ENCODE data around the gene OTOG. TPM values are rescaled to one million over a fixed set of nuclear protein-coding genes. Genes with fewer than 3 reads are reported as not detected.

The OTOG gene
- total RNA-seq, 1 experiment from 2014 or later: 0.35 TPM

DNA sequence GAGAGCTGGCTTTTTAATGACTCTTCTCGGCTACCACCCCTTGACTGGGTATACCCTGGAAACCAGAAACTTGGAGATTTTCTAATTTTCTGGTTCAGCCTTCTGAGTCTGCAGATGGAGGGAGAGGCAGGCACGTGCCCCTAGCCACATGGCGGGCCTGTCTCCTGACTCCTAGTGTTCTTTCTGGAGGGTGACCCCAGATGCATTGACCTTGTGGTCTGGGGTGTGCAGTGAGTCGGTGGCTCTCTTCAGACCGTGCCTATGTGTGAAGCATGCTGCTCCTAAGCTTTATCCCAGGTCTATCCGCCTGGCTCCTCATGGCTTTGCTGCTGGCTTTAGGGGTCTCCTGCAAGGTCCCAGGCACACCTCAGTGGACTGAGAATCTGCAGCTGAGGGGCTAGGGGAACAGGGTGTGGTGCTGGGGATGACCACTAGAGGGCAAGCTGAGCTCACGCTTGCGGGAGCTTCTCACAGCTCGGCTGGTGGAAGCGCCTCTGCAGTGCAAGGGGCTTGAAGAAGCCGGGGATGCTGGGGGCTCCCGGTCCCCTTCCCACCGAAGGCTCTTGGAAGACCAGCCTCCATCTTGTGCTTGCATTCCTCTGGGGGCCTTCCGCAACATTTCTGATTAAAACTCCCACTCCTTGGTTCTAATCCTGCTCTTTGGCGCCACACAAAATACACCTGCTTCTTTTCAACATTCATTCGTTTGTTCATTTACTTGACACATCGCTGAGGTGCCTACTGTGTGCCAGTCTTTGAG lies 51.8 kb downstream of the OTOG start:
- H2BK5ac ChIP-seq (ENCODE audit: insufficient read length, low read length): no peak overlapping the region
- no peak overlapping the region for H2BK20ac ChIP-seq (ENCODE audit: low read depth, low read length, poor library complexity, severe bottlenecking)
- peaks cover 0 to 2% (median 0%) of the 10 kb centered on the region in 3 experiments; a peak in 2 of 7 replicates for H3K36me3 Mint-ChIP-seq (ENCODE audit: insufficient read depth in 1 of 3, low read depth in 3 of 3)
- no peak overlapping the region for H3K4me2 ChIP-seq (ENCODE audit: insufficient read depth, insufficient read length, low read length)
- peaks cover 2% of the 10 kb centered on the region for H4K20me1 ChIP-seq (ENCODE audit: control insufficient read depth, insufficient read depth, insufficient read length)
- H3K23me2 ChIP-seq (ENCODE audit: insufficient read length, low read depth, low read length, poor library complexity, severe bottlenecking): no peaks in the 10 kb centered on the region
- H2AK5ac ChIP-seq (ENCODE audit: insufficient read length, low read length): no peak overlapping the region
- H3K56ac ChIP-seq (ENCODE audit: insufficient read length, low read depth, low read length): no peak overlapping the region
- no peak overlapping the region for H2AFZ ChIP-seq (ENCODE audit: low read length)
- no peak overlapping the region for H4K91ac ChIP-seq (ENCODE audit: insufficient read length, low read depth, low read length)
- no peak overlapping the region for H3K27ac Mint-ChIP-seq
- H3K4me1 Mint-ChIP-seq: peaks cover 10 to 29% of the 10 kb centered on the region in 2 experiments
- no peak overlapping the region for H2BK120ac ChIP-seq (ENCODE audit: low read depth, low read length, poor library complexity, severe bottlenecking)
- H3T11ph ChIP-seq (ENCODE audit: low read length): no peak overlapping the region
- H2BK12ac ChIP-seq (ENCODE audit: insufficient read length, low read depth, low read length): no peak overlapping the region
- H3K4me3 Mint-ChIP-seq: no peak overlapping the region
- peak; percentile 85 for DNase-seq
- TF ChIP-seq, protein P1, sequence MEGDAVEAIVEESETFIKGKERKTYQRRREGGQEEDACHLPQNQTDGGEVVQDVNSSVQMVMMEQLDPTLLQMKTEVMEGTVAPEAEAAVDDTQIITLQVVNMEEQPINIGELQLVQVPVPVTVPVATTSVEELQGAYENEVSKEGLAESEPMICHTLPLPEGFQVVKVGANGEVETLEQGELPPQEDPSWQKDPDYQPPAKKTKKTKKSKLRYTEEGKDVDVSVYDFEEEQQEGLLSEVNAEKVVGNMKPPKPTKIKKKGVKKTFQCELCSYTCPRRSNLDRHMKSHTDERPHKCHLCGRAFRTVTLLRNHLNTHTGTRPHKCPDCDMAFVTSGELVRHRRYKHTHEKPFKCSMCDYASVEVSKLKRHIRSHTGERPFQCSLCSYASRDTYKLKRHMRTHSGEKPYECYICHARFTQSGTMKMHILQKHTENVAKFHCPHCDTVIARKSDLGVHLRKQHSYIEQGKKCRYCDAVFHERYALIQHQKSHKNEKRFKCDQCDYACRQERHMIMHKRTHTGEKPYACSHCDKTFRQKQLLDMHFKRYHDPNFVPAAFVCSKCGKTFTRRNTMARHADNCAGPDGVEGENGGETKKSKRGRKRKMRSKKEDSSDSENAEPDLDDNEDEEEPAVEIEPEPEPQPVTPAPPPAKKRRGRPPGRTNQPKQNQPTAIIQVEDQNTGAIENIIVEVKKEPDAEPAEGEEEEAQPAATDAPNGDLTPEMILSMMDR (conservative IDR thresholded peaks at IDR 0.05): peak; percentile 94
- H3K4ac ChIP-seq (ENCODE audit: low read depth, low read length): no peak overlapping the region
- no peak overlapping the region for H3K27ac ChIP-seq (ENCODE audit: insufficient read length, low read depth, low read length)
- no peaks in the 10 kb centered on the region for H3K4me1 ChIP-seq (ENCODE audit: insufficient read depth, low read length)
- peaks cover 3 to 5% of the 10 kb centered on the region in 2 experiments; a peak in 3 of 5 replicates for H3K9me3 Mint-ChIP-seq
- no peak overlapping the region for H4K8ac ChIP-seq (replicated peaks; ENCODE audit: insufficient read length, low read depth, low read length)
- H3K27me3 Mint-ChIP-seq (ENCODE audit: low read depth): peaks cover 55% of the 10 kb centered on the region
- no peaks in the 10 kb centered on the region for H3K27me3 ChIP-seq (ENCODE audit: insufficient read depth, low read length)
- H4K5ac ChIP-seq (ENCODE audit: insufficient read length, low read depth, low read length): no peak overlapping the region
- WGBS (ENCODE audit: extremely low coverage, insufficient read length, low lambda C conversion rate): no CpG with 5 or more reads among the region's 17 CpGs
- no peak overlapping the region for H2BK15ac ChIP-seq (ENCODE audit: low read depth, low read length)
- H3K79me2 ChIP-seq (ENCODE audit: insufficient read depth, low read length): no peaks in the 10 kb centered on the region
- H3K79me1 ChIP-seq (ENCODE audit: insufficient read depth, low read depth, low read length, poor library complexity, severe bottlenecking): no peaks in the 10 kb centered on the region
- no peak overlapping the region for H3K9ac ChIP-seq (ENCODE audit: extremely low read depth, insufficient read length, low read length)
- H3K14ac ChIP-seq (ENCODE audit: insufficient read depth, low read length): no peak overlapping the region
- H3K23ac ChIP-seq (ENCODE audit: insufficient read length, low read depth, low read length): no peak overlapping the region
- no peak overlapping the region for H3K18ac ChIP-seq (ENCODE audit: insufficient read length, low read depth, low read length)
- no peaks in the 10 kb centered on the region for H3K9me3 ChIP-seq (ENCODE audit: control insufficient read depth, low read depth, low read length)
